GM12801 (cell line): ENCODE data around the gene DUS2.

Source experiments
- CTCF ChIP-seq: IDR thresholded peaks from one replicate; pipeline ENCODE4 v1.5.1; 2011; ENCODE audit warnings: control low read depth; ENCODE audit not compliant: insufficient read length; ENCODE audit errors: extremely low read depth

The DUS2 gene

GRCh38 chr16:68028996-68029395 is 5.9 kb downstream of the DUS2 start:
- TF ChIP-seq CTCF, result no peak

GRCh38 chr16:68031951-68032350 is 8.9 kb downstream of the DUS2 start:
- TF ChIP-seq CTCF, result no peak

DNA sequence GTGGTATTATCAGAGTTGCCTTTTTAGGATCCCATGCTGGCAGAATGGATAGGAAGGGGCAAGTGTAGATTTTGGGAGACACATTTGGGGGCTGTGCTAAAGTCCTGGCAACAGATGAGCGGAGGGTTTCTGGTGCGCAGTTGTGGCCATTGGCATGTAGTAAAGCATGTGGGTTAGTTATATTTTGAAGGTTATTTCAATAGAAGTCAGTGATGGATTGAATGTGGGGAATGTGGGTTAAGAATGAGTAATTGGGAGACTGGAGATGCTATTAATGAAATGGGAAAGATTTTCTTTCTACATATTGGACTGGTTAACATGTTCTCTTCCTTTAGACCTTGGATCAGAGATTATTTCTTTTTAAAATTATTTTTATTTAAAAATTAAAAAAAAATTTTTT is 10.0 kb downstream of the DUS2 start:
- TF ChIP-seq CTCF, result no peak

DNA sequence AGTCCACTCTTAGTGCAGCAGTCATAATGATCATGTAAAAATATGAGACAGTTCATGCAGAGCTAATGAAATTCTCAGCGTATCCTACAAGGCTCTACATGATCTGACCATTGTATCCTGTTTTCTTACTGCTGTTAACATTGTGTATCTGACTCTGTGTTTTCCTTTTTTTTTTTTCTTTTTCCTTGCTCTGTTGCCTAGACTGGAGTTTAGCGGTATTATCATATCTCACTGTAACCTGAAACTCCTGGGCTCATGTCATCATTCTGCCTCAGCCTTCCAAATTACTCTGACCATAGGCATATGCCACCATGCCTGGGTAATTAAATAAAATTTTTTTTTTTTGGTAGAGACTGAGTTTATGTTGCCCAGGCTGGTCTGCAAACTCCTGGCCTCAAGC is 12.1 kb downstream of the DUS2 start:
- TF ChIP-seq CTCF, result no peak

DNA sequence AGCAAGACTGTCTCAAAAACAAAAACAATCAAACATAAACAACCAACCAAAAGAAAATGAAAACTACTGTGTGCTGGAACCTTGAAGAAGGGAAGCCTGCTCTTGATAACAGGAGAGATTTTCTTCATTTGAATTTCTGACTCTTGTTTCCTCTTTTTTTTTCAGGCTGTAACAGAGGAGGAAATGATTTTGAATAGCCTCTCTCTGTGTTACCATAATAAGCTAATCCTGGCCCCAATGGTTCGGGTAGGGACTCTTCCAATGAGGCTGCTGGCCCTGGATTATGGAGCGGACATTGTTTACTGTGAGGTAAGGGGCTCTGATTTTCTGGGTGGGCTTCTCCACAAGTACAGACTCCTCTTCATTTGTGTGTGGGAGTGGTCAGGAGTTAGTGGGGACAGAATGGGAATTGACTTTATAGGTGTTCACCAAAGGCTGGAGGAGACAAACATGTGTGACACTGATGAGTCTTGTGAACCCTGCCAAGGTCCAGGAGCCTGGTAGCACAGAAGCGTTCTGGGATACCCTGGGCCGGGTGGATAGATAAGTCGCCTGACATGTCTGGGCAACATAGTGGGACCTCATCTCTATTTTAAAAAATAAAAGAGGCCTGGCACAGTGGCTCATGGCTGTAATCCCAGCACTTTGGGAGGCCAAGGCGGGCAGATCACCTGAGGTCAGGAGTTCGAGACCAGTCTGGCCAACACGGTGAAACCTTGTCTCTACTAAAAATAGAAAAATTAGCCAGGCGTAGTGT is 14.9 kb downstream of the DUS2 start:
- TF ChIP-seq CTCF, result no peak

- TF ChIP-seq CTCF, result no peak
Observed at GRCh38 chr16:68040506-68041288, 17.6 kb downstream of the DUS2 start.

- TF ChIP-seq CTCF, result no peak
Observed at GRCh38 chr16:68041783-68042182, 18.7 kb downstream of the DUS2 start.
